Mesendoderm (in vitro differentiated cells): Measurements from ENCODE around the gene KANSL1L.

ENCODE experiments used
- DNase-seq: peaks from one replicate; pipeline ENCODE4 v3.0.0; 2013
- H2AK5ac ChIP-seq: 2 replicates; pipeline ENCODE4 v1.6.1; 2013; ENCODE audit warnings: low read length, inconsistent platforms
- H2BK120ac ChIP-seq: 2 replicates; pipeline ENCODE4 v1.6.1; 2013; ENCODE audit warnings: low read depth, mild to moderate bottlenecking, low read length, moderate library complexity, mixed read lengths
- H2BK15ac ChIP-seq: replicated peaks from 2 replicates; pipeline ENCODE4 v1.6.1; 2013; ENCODE audit warnings: low read depth, mild to moderate bottlenecking, moderate library complexity
- H2BK5ac ChIP-seq: 2 replicates; pipeline ENCODE4 v1.6.1; 2013; ENCODE audit warnings: low read length, inconsistent platforms
- H3K18ac ChIP-seq: 2 replicates; pipeline ENCODE4 v1.6.1; 2013; ENCODE audit warnings: mild to moderate bottlenecking, low read length, mixed read lengths
- H3K23ac ChIP-seq: one replicate; pipeline ENCODE4 v1.6.1; 2013; ENCODE audit warnings: low read length
- H3K27ac ChIP-seq: 2 replicates; pipeline ENCODE4 v1.5.1; 2013; ENCODE audit warnings: low read depth, mild to moderate bottlenecking, inconsistent platforms, low read length, moderate library complexity
- H3K27me3 ChIP-seq: 2 replicates; pipeline ENCODE4 v1.6.1; 2013; ENCODE audit warnings: low read length, control low read depth, mild to moderate bottlenecking, inconsistent platforms; ENCODE audit not compliant: insufficient read depth, poor library complexity
- H3K36me3 ChIP-seq: 2 replicates; pipeline ENCODE4 v1.6.1; 2013; ENCODE audit warnings: low read length, inconsistent platforms; ENCODE audit not compliant: control insufficient read depth, insufficient read depth
- H3K4ac ChIP-seq: one replicate; pipeline ENCODE4 v1.6.1; 2013; ENCODE audit warnings: low read depth, mild to moderate bottlenecking, low read length, moderate library complexity
- H3K4me1 ChIP-seq: 2 replicates; pipeline ENCODE4 v1.6.1; 2013; ENCODE audit warnings: low read depth, low read length, inconsistent platforms; ENCODE audit not compliant: control insufficient read depth
- H3K4me2 ChIP-seq: 2 replicates; pipeline ENCODE4 v1.6.1; 2013; ENCODE audit warnings: low read length
- H3K4me3 ChIP-seq: 2 replicates; pipeline ENCODE4 v1.5.1; 2013; ENCODE audit warnings: mild to moderate bottlenecking, low read length
- H3K56ac ChIP-seq: one replicate; pipeline ENCODE4 v1.6.1; 2013; ENCODE audit warnings: low read length
- H3K79me1 ChIP-seq: 2 replicates; pipeline ENCODE4 v1.6.1; 2013; ENCODE audit warnings: low read length, inconsistent platforms
- H3K79me2 ChIP-seq: 2 replicates; pipeline ENCODE4 v1.6.1; 2013; ENCODE audit warnings: mild to moderate bottlenecking, low read length; ENCODE audit not compliant: control insufficient read depth, insufficient read depth
- H3K9ac ChIP-seq: 2 replicates; pipeline ENCODE4 v1.6.1; 2013; ENCODE audit warnings: low read length, inconsistent platforms
- H4K5ac ChIP-seq: one replicate; pipeline ENCODE4 v1.6.1; 2013; ENCODE audit warnings: low read length
- H4K8ac ChIP-seq: one replicate; pipeline ENCODE4 v1.6.1; 2013; ENCODE audit warnings: low read depth, mild to moderate bottlenecking, control low read depth, low read length, moderate library complexity
- WGBS: extraction: QIAGEN DNeasy Blood & Tissue Kit; methylation state at CpG from one replicate; pipeline ENCODE4 v1.1.7; 2013; ENCODE audit warnings: low lambda C conversion rate, missing lambda C conversion rate; ENCODE audit not compliant: insufficient coverage; ENCODE audit errors: extremely low coverage; 5-methylcytosine and 5-hydroxymethylcytosine counted together

The KANSL1L gene

DNA sequence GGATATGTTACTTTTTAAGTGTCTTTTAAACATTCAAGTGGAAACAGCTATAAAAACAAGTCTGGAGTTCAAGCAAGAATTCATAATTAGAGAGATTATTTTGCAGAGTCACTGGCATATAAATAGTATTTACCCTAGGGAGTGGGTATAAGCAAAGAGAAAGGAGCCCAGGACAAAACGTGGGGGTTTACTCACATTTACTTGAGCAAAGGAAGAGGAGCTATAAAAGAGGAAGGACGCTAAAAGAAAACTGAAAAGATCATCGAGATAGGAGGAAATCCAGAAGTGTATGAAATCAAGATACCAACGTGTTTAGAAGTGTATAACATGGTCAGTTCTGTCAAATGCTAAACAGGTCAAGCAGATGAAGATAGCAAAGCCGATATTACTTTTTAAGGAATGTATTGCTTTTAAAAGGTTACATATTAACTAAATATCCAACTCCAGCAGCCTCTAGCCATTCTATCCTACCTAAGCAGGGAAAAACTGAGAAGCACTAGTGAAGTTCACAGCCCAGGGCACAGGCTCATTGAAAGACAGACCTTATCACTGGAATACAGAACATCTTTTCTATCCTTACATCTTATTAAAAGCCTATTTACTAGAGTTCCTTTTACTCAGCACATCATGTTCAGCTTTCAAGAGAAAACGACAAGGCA lies 8.6 kb downstream of the KANSL1L start:
- Histone ChIP-seq H3K4me3 (no peak overlapping the region), H3K23ac (no peak overlapping the region), H3K9ac (no peak overlapping the region), H2BK120ac (no peak overlapping the region), H3K79me1 (no peaks in the 10 kb centered on the region), H4K8ac (no peak overlapping the region), H3K27ac (no peak overlapping the region), H3K56ac (no peak overlapping the region), H2AK5ac (no peak overlapping the region), H3K18ac (no peak overlapping the region), H2BK5ac (no peak overlapping the region), H3K4me2 (no peak overlapping the region), H3K36me3 (no peaks in the 10 kb centered on the region), H3K4me1 (no peaks in the 10 kb centered on the region), H4K5ac (no peak overlapping the region), H3K4ac (no peak overlapping the region), H3K79me2 (no peaks in the 10 kb centered on the region), H2BK15ac (no peak overlapping the region), H3K27me3 (no peaks in the 10 kb centered on the region)
- no peak for DNase-seq
- WGBS: no CpG with 5 or more reads among the region's 6 CpGs

DNA sequence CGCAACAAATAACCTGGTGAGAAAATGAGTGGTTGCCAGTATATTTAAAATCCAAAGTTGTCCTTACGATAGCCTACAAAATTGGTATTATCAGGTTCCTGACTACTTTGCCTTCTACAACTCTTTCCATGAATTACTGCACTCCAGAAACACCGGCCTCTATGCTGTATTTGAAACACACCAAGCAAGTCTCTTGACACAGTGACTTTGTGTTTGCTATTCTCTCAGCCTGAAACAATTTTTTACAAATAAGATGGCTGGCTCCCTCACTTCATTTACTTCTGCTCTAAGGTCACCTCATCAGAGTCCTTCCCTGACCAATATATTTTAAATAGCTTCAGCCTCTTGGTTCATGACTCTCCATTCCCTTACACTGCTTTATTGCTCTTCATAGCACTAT lies 12.2 kb downstream of the KANSL1L start:
- Histone ChIP-seq H3K4me2 (no peak overlapping the region), H3K36me3 (no peaks in the 10 kb centered on the region), H2AK5ac (no peak overlapping the region), H3K23ac (no peak overlapping the region), H3K4me1 (no peaks in the 10 kb centered on the region), H3K56ac (no peak overlapping the region), H3K27ac (no peak overlapping the region), H3K4me3 (no peak overlapping the region), H3K79me2 (no peaks in the 10 kb centered on the region), H2BK15ac (no peak overlapping the region), H3K18ac (no peak overlapping the region), H2BK120ac (no peak overlapping the region), H4K5ac (no peak overlapping the region), H2BK5ac (no peak overlapping the region), H4K8ac (no peak overlapping the region), H3K4ac (no peak overlapping the region), H3K79me1 (no peaks in the 10 kb centered on the region), H3K27me3 (no peaks in the 10 kb centered on the region), H3K9ac (no peak overlapping the region)
- WGBS: no CpG with 5 or more reads among the region's 3 CpGs
- no peak for DNase-seq

- Histone ChIP-seq H3K4ac (no peak overlapping the region), H3K27me3 (no peaks in the 10 kb centered on the region), H3K79me1 (no peaks in the 10 kb centered on the region), H3K56ac (no peak overlapping the region), H3K27ac (no peak overlapping the region), H2BK5ac (no peak overlapping the region), H3K36me3 (no peaks in the 10 kb centered on the region), H3K4me2 (no peak overlapping the region), H2AK5ac (no peak overlapping the region), H3K18ac (no peak overlapping the region), H3K9ac (no peak overlapping the region), H2BK15ac (no peak overlapping the region), H3K79me2 (no peaks in the 10 kb centered on the region), H3K23ac (no peak overlapping the region), H2BK120ac (no peak overlapping the region), H4K5ac (no peak overlapping the region), H3K4me3 (no peak overlapping the region), H3K4me1 (no peaks in the 10 kb centered on the region), H4K8ac (no peak overlapping the region)
- DNase-seq: no peak
- WGBS: no CpG with 5 or more reads among the region's 2 CpGs
Observed at GRCh38 chr2:210158236-210158635, 13.0 kb downstream of the KANSL1L start.

GRCh38 chr2:210157526-210157925 lies 13.7 kb downstream of the KANSL1L start:
- DNase-seq: no peak
- no peak overlapping the region for H2BK15ac ChIP-seq
- WGBS: no CpG with 5 or more reads among the region's 3 CpGs

GRCh38 chr2:210147614-210148013 lies 23.6 kb downstream of the KANSL1L start:
- no peak for DNase-seq
- Histone ChIP-seq H4K8ac (no peak overlapping the region), H3K27ac (no peak overlapping the region), H4K5ac (no peak overlapping the region), H2AK5ac (no peak overlapping the region), H3K36me3 (no peaks in the 10 kb centered on the region), H2BK15ac (no peak overlapping the region), H3K9ac (no peak overlapping the region), H2BK120ac (no peak overlapping the region), H3K4me1 (no peaks in the 10 kb centered on the region), H2BK5ac (no peak overlapping the region), H3K4me2 (no peak overlapping the region), H3K79me2 (no peaks in the 10 kb centered on the region), H3K56ac (no peak overlapping the region), H3K18ac (no peak overlapping the region), H3K4me3 (no peak overlapping the region), H3K79me1 (no peaks in the 10 kb centered on the region), H3K27me3 (no peaks in the 10 kb centered on the region), H3K4ac (no peak overlapping the region), H3K23ac (no peak overlapping the region)

More at GRCh38 chr2:210157526-210157925, 13.7 kb downstream of the KANSL1L start:
- Histone ChIP-seq H3K27ac (no peak overlapping the region), H3K79me1 (no peaks in the 10 kb centered on the region), H3K56ac (no peak overlapping the region), H3K4ac (no peak overlapping the region), H3K4me3 (no peak overlapping the region), H3K4me2 (no peak overlapping the region), H4K5ac (no peak overlapping the region), H3K79me2 (no peaks in the 10 kb centered on the region), H3K4me1 (no peaks in the 10 kb centered on the region), H2BK5ac (no peak overlapping the region), H3K18ac (no peak overlapping the region), H3K36me3 (no peaks in the 10 kb centered on the region), H3K27me3 (no peaks in the 10 kb centered on the region), H2AK5ac (no peak overlapping the region), H4K8ac (no peak overlapping the region), H3K23ac (no peak overlapping the region), H2BK120ac (no peak overlapping the region), H3K9ac (no peak overlapping the region)

- no peak overlapping the region for H3K9ac ChIP-seq
- H4K8ac ChIP-seq: no peak overlapping the region
- H3K23ac ChIP-seq: no peak overlapping the region
- no peaks in the 10 kb centered on the region for H3K79me2 ChIP-seq
- no peaks in the 10 kb centered on the region for H3K79me1 ChIP-seq
- no peak overlapping the region for H2BK120ac ChIP-seq
- no peak for DNase-seq
- no peak overlapping the region for H2BK15ac ChIP-seq
- H3K4ac ChIP-seq: no peak overlapping the region
- no peak overlapping the region for H4K5ac ChIP-seq
- no peak overlapping the region for H3K4me2 ChIP-seq
- H3K27me3 ChIP-seq: no peaks in the 10 kb centered on the region
- no peak overlapping the region for H3K27ac ChIP-seq
- no peak overlapping the region for H2AK5ac ChIP-seq
- no peaks in the 10 kb centered on the region for H3K4me1 ChIP-seq
- no peak overlapping the region for H3K4me3 ChIP-seq
- H3K18ac ChIP-seq: no peak overlapping the region
- no peaks in the 10 kb centered on the region for H3K36me3 ChIP-seq
- H2BK5ac ChIP-seq: no peak overlapping the region
- no peak overlapping the region for H3K56ac ChIP-seq
Observed at GRCh38 chr2:210132239-210132638, 39.0 kb downstream of the KANSL1L start.
